Left ventricle myocardium inferior (tissue), 1 donor: Measurements from ENCODE around the gene ANKRD22. TPM values are rescaled to one million over a fixed set of nuclear protein-coding genes. Genes with fewer than 3 reads are reported as not detected.

Source experiments
- DNase-seq: peaks from one replicate; pipeline ENCODE4 v3.0.0-alpha.2; 2020
- H3K27ac ChIP-seq: fragments of 200-600 bp; replicated peaks from 2 replicates; pipeline ENCODE4 v1.8.0; 2021
- H3K27me3 ChIP-seq: fragments of 200-600 bp; 2 replicates; pipeline ENCODE4 v1.8.0; 2021; ENCODE audit warnings: low read depth
- H3K36me3 ChIP-seq: fragments of 200-600 bp; 2 replicates; pipeline ENCODE4 v1.8.0; 2021
- H3K4me1 ChIP-seq: fragments of 200-600 bp; 2 replicates; pipeline ENCODE4 v1.8.0; 2021
- H3K4me3 ChIP-seq: fragments of 200-600 bp; 2 replicates; pipeline ENCODE4 v1.8.0; 2021; ENCODE audit warnings: mild to moderate bottlenecking, moderate library complexity
- H3K9me3 ChIP-seq: fragments of 200-600 bp; replicated peaks from 2 replicates; pipeline ENCODE4 v1.8.0; 2021
- intact Hi-C: fragments of 100-400 bp; cut with micrococcal nuclease; formaldehyde crosslinking; loops from one replicate; pipeline ENCODE4 v1.11.0; 2022
- total RNA-seq: library from RNA; stranded (reverse); fragmentation: NEBNext Ultra II Directional; extraction: Animal tissue kit (Norgen Biotek cat#: 25700); gene quantifications from one replicate; pipeline ENCODE4 v1.2.1, GENCODE V29; 2021
- TF ChIP-seq, protein P1 (sequence below): fragments of 200-600 bp; IDR thresholded peaks from 2 replicates; pipeline ENCODE4 v1.8.0; 2021; ENCODE audit warnings: antibody characterized with exemption, mild to moderate bottlenecking, borderline replicate concordance
- donor health status: DM: no; HTN: yes; CAD: no; lungs with severe emphysema.

The ANKRD22 gene
- total RNA-seq, 1 donor from 2014 or later: not detected

DNA sequence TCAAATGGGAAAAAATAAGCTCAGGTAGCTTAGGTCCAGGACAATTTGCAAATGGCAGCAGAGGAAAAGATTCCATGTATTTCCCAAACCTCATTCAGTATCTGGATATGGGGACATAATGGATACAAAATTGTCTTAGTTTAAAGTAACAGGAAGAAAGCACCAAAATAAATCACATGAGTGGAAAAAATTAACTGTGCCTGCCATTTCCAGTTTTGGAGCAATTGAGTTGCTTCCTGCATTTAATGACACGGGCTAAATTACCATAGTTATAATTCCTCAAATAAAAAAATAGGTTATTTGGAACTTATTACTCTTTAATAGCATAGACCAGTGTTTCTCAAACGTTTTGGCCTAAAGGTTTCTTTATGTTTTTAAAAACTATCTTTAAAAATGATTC is 22.1 kb upstream of the ANKRD22 start:
- H3K4me3 ChIP-seq: no peak overlapping the region
- intact Hi-C loops: no loop called here
- no peak for DNase-seq
- H3K36me3 ChIP-seq: no peaks in the 10 kb centered on the region
- H3K9me3 ChIP-seq: peaks cover 3% of the 10 kb centered on the region
- peaks cover 24% of the 10 kb centered on the region for H3K27me3 ChIP-seq
- TF ChIP-seq, protein P1, sequence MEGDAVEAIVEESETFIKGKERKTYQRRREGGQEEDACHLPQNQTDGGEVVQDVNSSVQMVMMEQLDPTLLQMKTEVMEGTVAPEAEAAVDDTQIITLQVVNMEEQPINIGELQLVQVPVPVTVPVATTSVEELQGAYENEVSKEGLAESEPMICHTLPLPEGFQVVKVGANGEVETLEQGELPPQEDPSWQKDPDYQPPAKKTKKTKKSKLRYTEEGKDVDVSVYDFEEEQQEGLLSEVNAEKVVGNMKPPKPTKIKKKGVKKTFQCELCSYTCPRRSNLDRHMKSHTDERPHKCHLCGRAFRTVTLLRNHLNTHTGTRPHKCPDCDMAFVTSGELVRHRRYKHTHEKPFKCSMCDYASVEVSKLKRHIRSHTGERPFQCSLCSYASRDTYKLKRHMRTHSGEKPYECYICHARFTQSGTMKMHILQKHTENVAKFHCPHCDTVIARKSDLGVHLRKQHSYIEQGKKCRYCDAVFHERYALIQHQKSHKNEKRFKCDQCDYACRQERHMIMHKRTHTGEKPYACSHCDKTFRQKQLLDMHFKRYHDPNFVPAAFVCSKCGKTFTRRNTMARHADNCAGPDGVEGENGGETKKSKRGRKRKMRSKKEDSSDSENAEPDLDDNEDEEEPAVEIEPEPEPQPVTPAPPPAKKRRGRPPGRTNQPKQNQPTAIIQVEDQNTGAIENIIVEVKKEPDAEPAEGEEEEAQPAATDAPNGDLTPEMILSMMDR: no peak
- no peak overlapping the region for H3K27ac ChIP-seq
- peaks cover 6% of the 10 kb centered on the region for H3K4me1 ChIP-seq

DNA sequence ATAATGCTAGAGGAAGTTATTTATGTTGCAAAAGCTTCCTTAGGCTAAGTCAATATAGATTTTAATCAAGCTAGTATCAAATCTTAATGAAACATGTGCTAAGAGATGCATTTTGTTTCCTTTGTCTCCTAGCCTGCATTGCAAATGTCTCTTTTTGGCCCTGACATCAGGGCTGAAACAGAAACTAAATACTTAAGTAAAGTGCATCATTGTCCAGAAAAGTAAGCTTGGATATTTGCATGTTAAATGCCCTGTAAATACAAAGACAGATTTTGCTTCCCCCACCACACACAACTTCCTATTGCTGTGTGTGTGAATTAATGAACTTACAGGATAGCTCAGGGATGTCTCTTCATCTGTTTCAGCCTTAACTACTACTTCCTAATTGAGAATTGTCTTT is 18.4 kb upstream of the ANKRD22 start:
- intact Hi-C loops: no loop called here
- Histone ChIP-seq H3K4me3 (no peak overlapping the region), H3K9me3 (peaks cover 3% of the 10 kb centered on the region), H3K36me3 (no peaks in the 10 kb centered on the region), H3K4me1 (peaks cover 6% of the 10 kb centered on the region), H3K27ac (no peak overlapping the region), H3K27me3 (peaks cover 5% of the 10 kb centered on the region)
- no peak for DNase-seq
- TF ChIP-seq, protein P1: no peak

DNA sequence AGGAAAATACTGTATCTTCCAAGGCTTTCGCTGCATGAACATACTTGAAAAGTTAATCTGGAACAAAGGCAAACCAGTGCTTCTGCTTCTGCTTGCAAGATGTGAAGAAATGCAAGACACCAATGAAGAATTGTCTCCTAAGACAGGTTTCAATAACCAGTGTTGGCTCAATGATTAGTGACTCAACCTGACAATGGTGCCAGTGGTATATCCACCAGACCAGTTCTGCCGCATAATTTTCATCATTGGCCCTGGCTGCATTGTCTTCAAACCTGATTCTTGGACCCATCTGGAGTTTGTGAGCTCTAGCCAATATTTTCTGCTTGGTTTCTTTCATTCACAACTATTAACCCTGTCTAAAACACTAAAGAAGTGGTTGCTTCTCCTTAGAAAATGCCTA is 14.8 kb upstream of the ANKRD22 start:
- TF ChIP-seq, protein P1: no peak
- H3K4me3 ChIP-seq: no peak overlapping the region
- no peaks in the 10 kb centered on the region for H3K4me1 ChIP-seq
- H3K27me3 ChIP-seq: peaks cover 8% of the 10 kb centered on the region
- peaks cover 3% of the 10 kb centered on the region for H3K9me3 ChIP-seq
- intact Hi-C loops: no loop called here
- H3K36me3 ChIP-seq: no peaks in the 10 kb centered on the region
- H3K27ac ChIP-seq: no peak overlapping the region
- DNase-seq: no peak

DNA sequence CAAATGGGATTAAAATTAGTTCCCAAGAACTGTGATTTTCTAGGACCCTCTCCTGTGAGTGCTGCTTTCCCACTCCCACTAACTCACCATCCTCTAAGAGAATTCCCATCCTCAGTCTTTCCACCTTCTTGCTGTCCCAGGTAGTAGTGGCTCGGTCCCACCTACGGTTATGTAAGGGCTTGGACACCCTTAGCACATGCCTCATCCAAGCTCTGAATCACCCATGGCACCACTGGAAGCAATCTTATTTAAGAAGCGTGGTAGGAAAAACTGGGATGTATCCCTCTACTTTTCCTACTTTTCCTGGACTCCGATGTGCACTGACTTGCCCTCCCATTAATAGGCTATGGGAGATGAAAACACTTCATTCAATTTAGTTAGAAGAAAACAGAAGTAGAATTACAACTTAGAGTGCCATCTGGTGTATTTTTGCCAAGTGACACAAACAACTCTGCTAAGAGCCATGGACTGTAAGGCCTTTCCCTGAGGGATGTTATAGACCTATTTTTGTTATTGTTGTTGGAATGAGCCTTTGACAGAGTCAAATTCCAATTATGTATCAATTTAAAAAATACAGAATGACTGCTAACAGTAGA is 13.7 kb upstream of the ANKRD22 start:
- Histone ChIP-seq H3K36me3 (no peaks in the 10 kb centered on the region), H3K27ac (no peak overlapping the region), H3K4me1 (no peaks in the 10 kb centered on the region), H3K9me3 (no peaks in the 10 kb centered on the region), H3K27me3 (peaks cover 8% of the 10 kb centered on the region), H3K4me3 (no peak overlapping the region)
- intact Hi-C loops: no loop called here
- TF ChIP-seq, protein P1: no peak
- no peak for DNase-seq

DNA sequence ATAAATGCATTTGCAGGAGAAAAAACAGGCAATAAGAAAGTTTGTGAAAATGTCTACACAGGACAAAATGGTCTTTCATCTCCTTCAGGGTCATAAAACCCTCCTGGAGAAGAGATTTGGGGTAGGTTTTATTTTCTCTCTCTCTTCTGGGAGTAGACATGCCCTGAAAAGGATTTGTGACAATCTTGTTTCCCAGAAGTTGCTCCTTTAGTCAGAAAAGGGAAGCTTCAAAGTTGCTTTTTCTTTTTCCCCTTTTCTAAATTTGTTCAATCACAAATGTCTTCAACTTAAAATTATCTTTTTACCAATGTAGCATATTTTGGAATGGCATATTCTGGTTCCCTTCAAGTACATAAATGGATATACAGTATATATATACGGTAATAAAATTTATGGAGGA is 9.4 kb upstream of the ANKRD22 start:
- no peak for DNase-seq
- Histone ChIP-seq H3K9me3 (no peaks in the 10 kb centered on the region), H3K4me1 (peaks cover 10% of the 10 kb centered on the region), H3K27me3 (peaks cover 8% of the 10 kb centered on the region), H3K4me3 (no peak overlapping the region), H3K36me3 (no peaks in the 10 kb centered on the region), H3K27ac (no peak overlapping the region)
- TF ChIP-seq, protein P1: no peak
- intact Hi-C loops: no loop called here
